A549 (cell line): ENCODE measurements around the gene IL21R. TPM values are rescaled to one million over a fixed set of nuclear protein-coding genes. Genes with fewer than 3 reads are reported as not detected.

Source experiments
- ATAC-seq, 2 experiments: fragments of 200-7000 bp in 1 of 2; fragments of >200 bp in 1 of 2; cut with Nextera tagmentation in 1 of 2; cut with Tn5 transposase in 1 of 2; 3 replicates each; pipeline versions ENCODE4 v1.8.0 to v1.9.1; 2018 to 2020; ENCODE audit warnings: mild to moderate bottlenecking in 1 of 2, moderate library complexity in 1 of 2
- CTCF ChIA-PET: fragments of 300-600 bp; sonication (Branson Sonifier 250); formaldehyde crosslinking; extraction: SDS; loops from one replicate; lab custom pipeline; 2021; ENCODE audit warnings: antibody characterized with exemption, inconsistent platforms; lab: Yijun Ruan, JAX
- POLR2A ChIA-PET: fragments of 350-600 bp; formaldehyde crosslinking; extraction: SDS; loops from one replicate; lab custom pipeline; 2021; ENCODE audit warnings: antibody characterized with exemption, inconsistent platforms; lab: Yijun Ruan, JAX
- DNase-seq, 2 experiments: peaks; one replicate each; pipeline versions ENCODE4 v3.0.0 to v3.0.0-alpha.2; 2011 to 2016; ENCODE audit warnings: low read depth in 1 of 2, low spot score in 1 of 2
- FAIRE-seq: peaks from 2 replicates; lab custom pipeline; 2011; peaks lifted over from hg19 to GRCh38; lab: Jason Lieb, UNC
- H3K27ac ChIP-seq, 2 experiments: fragments of >200 bp; sonication (Bioruptor Twin); formaldehyde crosslinking; 3 replicates each; pipeline ENCODE4 v1.5.1; 2016 to 2017
- H3K4me1 ChIP-seq: fragments of >200 bp; sonication (Bioruptor Twin); formaldehyde crosslinking; 3 replicates; pipeline ENCODE4 v1.6.1; 2016
- H3K4me2 ChIP-seq: fragments of >200 bp; sonication (Bioruptor Twin); formaldehyde crosslinking; 3 replicates; pipeline ENCODE4 v1.6.1; 2016
- H3K4me3 ChIP-seq: fragments of >200 bp; sonication (Bioruptor Twin); formaldehyde crosslinking; 3 replicates; pipeline ENCODE4 v1.5.1; 2016
- H3K9me3 ChIP-seq: fragments of >200 bp; sonication (Bioruptor Twin); formaldehyde crosslinking; 3 replicates; pipeline ENCODE4 v1.6.1; 2016
- CBX8 ChIP-seq: fragments of 200-600 bp; sonication (generic); IDR thresholded peaks from 2 replicates; pipeline ENCODE4 v1.6.1; 2016
- EHF ChIP-seq: fragments of 250-450 bp; sonication (Bioruptor Pico); IDR thresholded peaks from 2 replicates; pipeline ENCODE4 v1.5.0; 2020; ENCODE audit warnings: mild to moderate bottlenecking
- EHMT2 ChIP-seq: fragments of 200-600 bp; sonication (generic); IDR thresholded peaks from 2 replicates; pipeline ENCODE4 v1.6.1; 2016; ENCODE audit warnings: antibody characterized with exemption, low read depth, mild to moderate bottlenecking, moderate library complexity
- FOSL2 ChIP-seq, 2 experiments: fragments of 450-650 bp in 1 of 2; fragments of >200 bp in 1 of 2; sonication (Bioruptor Twin) in 1 of 2; formaldehyde crosslinking; IDR thresholded peaks; 2 replicates each; pipeline versions ENCODE4 v1.5.0 to v1.6.1; 2016 to 2020; ENCODE audit warnings: mild to moderate bottlenecking in 1 of 2, moderate library complexity in 1 of 2
- FOXS1 ChIP-seq: fragments of 250-450 bp; sonication (Bioruptor Pico); IDR thresholded peaks from 2 replicates; pipeline ENCODE4 v1.5.0; 2020; ENCODE audit warnings: mild to moderate bottlenecking, moderate library complexity
- GATA3 ChIP-seq: IDR thresholded peaks from 2 replicates; pipeline ENCODE4 v1.6.1; 2012; ENCODE audit warnings: borderline replicate concordance
- HDAC2 ChIP-seq: fragments of 200-600 bp; sonication (generic); IDR thresholded peaks from 2 replicates; pipeline ENCODE4 v1.6.1; 2016
- HEYL ChIP-seq: fragments of 250-450 bp; sonication (Bioruptor Pico); IDR thresholded peaks from 2 replicates; pipeline ENCODE4 v1.8.0; 2021; ENCODE audit warnings: mild to moderate bottlenecking, moderate library complexity
- JUN ChIP-seq, 2 experiments: fragments of >200 bp; sonication (Bioruptor Twin); formaldehyde crosslinking; IDR thresholded peaks; 2 replicates in 1 of 2; 3 replicates in 1 of 2; pipeline ENCODE4 v1.6.1; 2016 to 2017
- JUNB ChIP-seq: fragments of >200 bp; sonication (Bioruptor Twin); formaldehyde crosslinking; IDR thresholded peaks from 2 replicates; pipeline ENCODE4 v1.6.1; 2016
- MAFK ChIP-seq: fragments of 450-650 bp; IDR thresholded peaks from 2 replicates; pipeline ENCODE4 v1.6.1; 2014; ENCODE audit not compliant: partially characterized antibody
- NFE2L2 ChIP-seq: fragments of 150-350 bp; conservative IDR thresholded peaks from 2 replicates; pipeline ENCODE4 v1.6.1; 2014; ENCODE audit warnings: low read length
- NPAS2 ChIP-seq: fragments of 250-450 bp; sonication (Bioruptor Pico); IDR thresholded peaks from 2 replicates; pipeline ENCODE4 v1.8.0; 2022; ENCODE audit warnings: mild to moderate bottlenecking, moderate library complexity, borderline replicate concordance
- NR3C1 ChIP-seq: fragments of >200 bp; sonication (Bioruptor Twin); formaldehyde crosslinking; IDR thresholded peaks from 3 replicates; pipeline ENCODE4 v1.6.1; 2017
- RCOR1 ChIP-seq: fragments of 150-350 bp; IDR thresholded peaks from 2 replicates; pipeline ENCODE4 v1.6.1; 2014; ENCODE audit warnings: antibody characterized with exemption, low read length, low read depth
- RFX5 ChIP-seq: fragments of 450-650 bp; IDR thresholded peaks from 2 replicates; pipeline ENCODE4 v1.7.1; 2014; ENCODE audit warnings: antibody characterized with exemption, mild to moderate bottlenecking, moderate library complexity
- RNF2 ChIP-seq: fragments of 200-600 bp; sonication (generic); IDR thresholded peaks from 2 replicates; pipeline ENCODE4 v1.6.1; 2016; ENCODE audit warnings: low read depth, mild to moderate bottlenecking, antibody characterized with exemption, moderate library complexity, borderline replicate concordance
- TFCP2L1 ChIP-seq: fragments of 250-450 bp; sonication (Bioruptor Pico); IDR thresholded peaks from 2 replicates; pipeline ENCODE4 v1.5.0; 2021; ENCODE audit warnings: mild to moderate bottlenecking
- ZNF302 ChIP-seq: fragments of 250-450 bp; sonication (Bioruptor Pico); IDR thresholded peaks from 2 replicates; pipeline ENCODE4 v1.9.0; 2021; ENCODE audit warnings: inconsistent platforms, mild to moderate bottlenecking, moderate library complexity
- ZSCAN20 ChIP-seq: fragments of 250-450 bp; sonication (Bioruptor Pico); IDR thresholded peaks from 2 replicates; pipeline ENCODE4 v1.8.0; 2022; ENCODE audit warnings: mild to moderate bottlenecking, moderate library complexity
- WGBS: methylation state at CpG from one replicate; pipeline ENCODE4 v1.1.6; 2017; ENCODE audit errors: missing lambda C conversion rate; 5-methylcytosine and 5-hydroxymethylcytosine counted together
- polyA plus RNA-seq, 4 experiments: library from polyadenylated mRNA; depleted of rRNA in 3 of 4; stranded (reverse); fragments of >200 nt; fragmentation: RNase III in 1 of 4; extraction: RNeasy Plus Mini Kit Qiagen cat#74134 plus additional on column Dnase treatment in 1 of 4; gene quantifications; 2 replicates in 3 of 4; 3 replicates in 1 of 4; pipeline ENCODE4 v1.2.3, GENCODE V29; 2011 to 2017
- TF ChIP-seq, protein P1 (sequence below): IDR thresholded peaks from 2 replicates; pipeline ENCODE4 v1.6.1; 2012
- TF ChIP-seq, protein P2 (sequence below): fragments of >200 bp; sonication (Bioruptor Twin); formaldehyde crosslinking; IDR thresholded peaks from 3 replicates; pipeline ENCODE4 v1.5.1; 2016

The IL21R gene
- polyA plus RNA-seq, 2 of the 4 experiments (the other 2 are of a cell fraction) = 0.04 to 0.09 TPM

DNA sequence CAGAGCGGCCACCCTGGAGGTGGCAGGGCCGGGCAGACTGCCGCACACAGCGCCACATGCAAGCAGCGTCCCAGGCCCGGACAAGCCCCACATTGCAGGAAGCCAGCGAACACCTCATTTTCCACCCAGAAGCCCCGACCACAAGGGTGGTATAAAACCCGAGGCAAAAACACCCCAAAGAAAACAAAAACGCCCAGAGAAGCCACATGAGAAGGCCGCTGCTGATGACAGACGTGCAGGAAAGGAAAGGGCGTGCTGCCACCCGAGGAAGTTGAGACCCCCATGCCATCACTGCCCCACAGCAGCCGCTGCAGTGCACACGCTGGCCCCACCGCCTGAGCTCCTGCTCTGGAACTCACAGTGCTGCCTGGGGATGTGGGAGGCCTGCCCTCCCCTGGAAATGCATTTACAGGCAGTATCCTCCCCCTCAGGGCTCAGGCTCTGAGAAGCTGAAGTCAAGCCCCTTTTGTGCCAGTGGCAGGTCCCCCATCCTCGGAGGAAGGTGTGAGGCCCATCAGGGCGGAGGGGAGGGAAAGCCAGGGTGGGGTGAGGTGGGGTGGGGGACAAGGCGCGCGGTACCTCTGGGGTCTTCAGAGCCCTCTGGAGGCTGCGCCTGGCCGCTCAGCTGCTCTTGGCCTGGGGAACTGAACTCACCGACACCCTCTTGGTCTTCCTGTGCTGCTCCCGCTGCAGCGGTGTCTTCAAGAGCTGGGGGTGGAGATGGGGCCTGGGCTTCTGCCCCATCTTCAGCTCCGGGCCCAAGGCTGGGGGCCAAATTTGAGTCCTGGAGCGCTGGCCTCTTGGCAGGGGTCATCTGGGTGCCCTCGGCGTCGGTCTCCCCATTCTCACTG lies 62.0 kb downstream of the IL21R start:
- TF ChIP-seq JUN (IDR thresholded peaks at IDR 0.05) (no peak), TFCP2L1 (CRISPR knock-in tag) (no peak), EHF (no peak), CBX8 (no peak)
- TF ChIP-seq, protein P1, sequence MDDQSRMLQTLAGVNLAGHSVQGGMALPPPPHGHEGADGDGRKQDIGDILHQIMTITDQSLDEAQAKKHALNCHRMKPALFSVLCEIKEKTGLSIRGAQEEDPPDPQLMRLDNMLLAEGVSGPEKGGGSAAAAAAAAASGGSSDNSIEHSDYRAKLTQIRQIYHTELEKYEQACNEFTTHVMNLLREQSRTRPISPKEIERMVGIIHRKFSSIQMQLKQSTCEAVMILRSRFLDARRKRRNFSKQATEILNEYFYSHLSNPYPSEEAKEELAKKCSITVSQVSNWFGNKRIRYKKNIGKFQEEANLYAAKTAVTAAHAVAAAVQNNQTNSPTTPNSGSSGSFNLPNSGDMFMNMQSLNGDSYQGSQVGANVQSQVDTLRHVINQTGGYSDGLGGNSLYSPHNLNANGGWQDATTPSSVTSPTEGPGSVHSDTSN = no peak
- FAIRE-seq (no peak), ATAC-seq (no peak; a peak in 1 of 6 replicates), DNase-seq (no peak)
- no peak overlapping the region for H3K4me3 ChIP-seq
- no peaks in the 10 kb centered on the region for H3K4me1 ChIP-seq
- no peak overlapping the region for H3K4me2 ChIP-seq
- ChIA-PET CTCF (interaction anchor here (1.5 to 1.7 kb wide), 2 partner anchors 11 to 52 kb away, joined by 3 to 4 read pairs; no protein-coding TSS in a partner anchor), POLR2A (no interaction called here)
- WGBS = 89% methylated on average over 23 of the region's 32 CpGs
- no peak overlapping the region for H3K27ac ChIP-seq
- H3K9me3 ChIP-seq = no peaks in the 10 kb centered on the region

DNA sequence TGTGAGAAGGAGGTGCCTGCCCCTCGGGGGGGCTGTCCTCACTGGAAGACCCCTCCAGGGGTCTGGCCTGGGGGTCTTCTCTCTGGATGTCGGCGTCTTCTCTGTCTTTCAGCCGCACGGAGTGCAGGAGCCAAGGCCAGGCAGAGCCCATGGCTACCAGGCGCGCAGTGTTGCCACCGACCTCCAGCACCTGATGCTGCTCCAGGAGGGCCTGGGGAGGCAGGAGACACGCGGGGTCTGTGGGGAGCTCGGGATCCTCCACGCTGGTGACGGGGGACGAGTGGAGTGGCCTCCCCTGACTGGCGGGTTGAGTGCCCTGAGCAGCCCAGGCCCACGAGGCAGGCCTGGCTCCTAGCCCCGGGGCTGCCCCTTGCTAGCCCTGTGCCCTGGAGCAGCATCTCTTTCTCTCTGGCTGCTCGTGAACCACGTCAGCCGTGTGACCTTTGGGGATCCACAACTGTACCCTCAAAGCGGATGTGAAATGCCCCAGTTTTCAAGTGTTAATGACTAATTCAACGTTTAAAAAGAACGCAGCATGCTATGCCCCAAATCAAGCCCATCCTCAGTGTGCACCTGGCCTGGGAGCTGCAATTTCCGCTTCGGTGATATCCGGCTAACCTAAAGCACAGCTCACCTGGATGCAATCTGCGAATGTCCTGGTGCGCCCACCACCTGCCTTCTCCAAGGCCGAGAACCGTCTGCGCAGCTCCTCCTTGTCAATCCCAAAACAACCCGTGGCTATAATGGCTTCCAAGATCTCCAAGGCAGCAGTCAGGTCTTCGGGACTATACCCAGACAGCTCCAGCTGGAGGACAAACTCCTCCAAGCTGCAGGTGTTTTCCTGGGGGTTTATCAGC lies 62.9 kb downstream of the IL21R start:
- DNase-seq (no peak), FAIRE-seq (no peak), ATAC-seq (no peak)
- CTCF ChIA-PET = interaction anchor here (0.9 to 1.7 kb wide), 4 partner anchors 11 to 97 kb away, joined by 3 to 4 read pairs (median 3); no protein-coding TSS in a partner anchor
- WGBS = 96% methylated on average over 21 of the region's 33 CpGs
- H3K4me2 ChIP-seq = no peak overlapping the region
- POLR2A ChIA-PET = no interaction called here
- no peak overlapping the region for H3K4me3 ChIP-seq
- H3K9me3 ChIP-seq = no peaks in the 10 kb centered on the region
- no peaks in the 10 kb centered on the region for H3K4me1 ChIP-seq
- no peak for TF ChIP-seq GATA3
- TF ChIP-seq RFX5 = no peak
- no peak for TF ChIP-seq RNF2
- TF ChIP-seq EHMT2 = no peak
- no peak for TF ChIP-seq MAFK
- TF ChIP-seq RCOR1 = no peak
- TF ChIP-seq FOXS1 (CRISPR knock-in tag) = no peak
- TF ChIP-seq NR3C1 = no peak
- TF ChIP-seq JUNB = no peak
- no peak for TF ChIP-seq HEYL
- no peak for TF ChIP-seq NFE2L2
- no peak for TF ChIP-seq ZNF302 (CRISPR knock-in tag)
- TF ChIP-seq NPAS2 (CRISPR knock-in tag) = no peak
- TF ChIP-seq, protein P2, sequence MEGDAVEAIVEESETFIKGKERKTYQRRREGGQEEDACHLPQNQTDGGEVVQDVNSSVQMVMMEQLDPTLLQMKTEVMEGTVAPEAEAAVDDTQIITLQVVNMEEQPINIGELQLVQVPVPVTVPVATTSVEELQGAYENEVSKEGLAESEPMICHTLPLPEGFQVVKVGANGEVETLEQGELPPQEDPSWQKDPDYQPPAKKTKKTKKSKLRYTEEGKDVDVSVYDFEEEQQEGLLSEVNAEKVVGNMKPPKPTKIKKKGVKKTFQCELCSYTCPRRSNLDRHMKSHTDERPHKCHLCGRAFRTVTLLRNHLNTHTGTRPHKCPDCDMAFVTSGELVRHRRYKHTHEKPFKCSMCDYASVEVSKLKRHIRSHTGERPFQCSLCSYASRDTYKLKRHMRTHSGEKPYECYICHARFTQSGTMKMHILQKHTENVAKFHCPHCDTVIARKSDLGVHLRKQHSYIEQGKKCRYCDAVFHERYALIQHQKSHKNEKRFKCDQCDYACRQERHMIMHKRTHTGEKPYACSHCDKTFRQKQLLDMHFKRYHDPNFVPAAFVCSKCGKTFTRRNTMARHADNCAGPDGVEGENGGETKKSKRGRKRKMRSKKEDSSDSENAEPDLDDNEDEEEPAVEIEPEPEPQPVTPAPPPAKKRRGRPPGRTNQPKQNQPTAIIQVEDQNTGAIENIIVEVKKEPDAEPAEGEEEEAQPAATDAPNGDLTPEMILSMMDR = no peak
- TF ChIP-seq FOSL2 (IDR thresholded peaks at IDR 0.05) = no peak
- TF ChIP-seq FOSL2 (CRISPR knock-in tag; IDR thresholded peaks at IDR 0.05) = no peak
- no peak for TF ChIP-seq HDAC2
- no peak for TF ChIP-seq ZSCAN20
- TF ChIP-seq CBX8 = no peak
- no peak overlapping the region for H3K27ac ChIP-seq
